SIG-M5 treated with dmso at 0.1 percent for 504 hours (cell line): Measurements from ENCODE around the gene SCYL1.

Experiments
- DNase-seq: peaks from one replicate; lab custom pipeline; 2025; ENCODE audit not compliant: unreplicated experiment; lab: John Stamatoyannopoulos, UW

Gene SCYL1

DNA sequence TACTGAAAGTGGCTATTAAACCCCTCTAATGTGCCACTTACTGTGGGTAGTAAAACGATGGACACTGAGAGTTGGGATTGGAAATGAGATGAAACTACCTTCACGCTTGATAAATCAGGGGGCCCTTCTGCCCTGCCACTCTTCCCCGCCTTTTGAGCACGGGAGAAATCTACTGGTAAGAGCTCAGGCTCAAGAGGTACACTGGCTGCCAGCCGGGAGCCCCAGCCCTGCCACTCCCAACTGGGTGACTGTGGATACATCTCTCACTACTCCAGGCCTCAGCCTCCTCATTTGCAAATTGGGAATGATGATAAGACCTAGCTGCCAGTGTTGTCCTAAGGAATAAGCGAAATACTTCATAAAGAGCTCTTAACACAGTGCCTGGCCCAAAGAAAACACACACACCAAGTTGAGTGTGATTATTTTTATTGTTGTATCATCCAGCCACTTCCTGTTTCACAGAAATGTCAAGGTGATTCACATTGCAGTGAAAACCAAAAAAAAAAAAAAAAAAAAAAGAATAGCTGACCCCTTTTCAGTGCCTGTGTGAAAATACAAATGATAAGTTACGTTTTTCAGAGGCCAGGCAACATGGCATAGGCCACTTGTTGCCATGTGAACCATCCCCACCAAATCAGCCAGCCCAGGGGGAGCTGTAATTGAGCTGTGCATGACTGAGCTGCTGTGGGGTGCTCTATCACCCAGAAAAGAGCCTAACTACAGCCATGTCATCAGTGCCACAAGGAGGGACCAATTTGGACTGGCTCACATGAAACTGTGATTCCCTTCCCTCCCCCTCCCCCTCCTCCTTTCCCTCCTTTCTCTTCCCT is 41.0 kb downstream of the SCYL1 start:
- DNase-seq: no peak

DNA sequence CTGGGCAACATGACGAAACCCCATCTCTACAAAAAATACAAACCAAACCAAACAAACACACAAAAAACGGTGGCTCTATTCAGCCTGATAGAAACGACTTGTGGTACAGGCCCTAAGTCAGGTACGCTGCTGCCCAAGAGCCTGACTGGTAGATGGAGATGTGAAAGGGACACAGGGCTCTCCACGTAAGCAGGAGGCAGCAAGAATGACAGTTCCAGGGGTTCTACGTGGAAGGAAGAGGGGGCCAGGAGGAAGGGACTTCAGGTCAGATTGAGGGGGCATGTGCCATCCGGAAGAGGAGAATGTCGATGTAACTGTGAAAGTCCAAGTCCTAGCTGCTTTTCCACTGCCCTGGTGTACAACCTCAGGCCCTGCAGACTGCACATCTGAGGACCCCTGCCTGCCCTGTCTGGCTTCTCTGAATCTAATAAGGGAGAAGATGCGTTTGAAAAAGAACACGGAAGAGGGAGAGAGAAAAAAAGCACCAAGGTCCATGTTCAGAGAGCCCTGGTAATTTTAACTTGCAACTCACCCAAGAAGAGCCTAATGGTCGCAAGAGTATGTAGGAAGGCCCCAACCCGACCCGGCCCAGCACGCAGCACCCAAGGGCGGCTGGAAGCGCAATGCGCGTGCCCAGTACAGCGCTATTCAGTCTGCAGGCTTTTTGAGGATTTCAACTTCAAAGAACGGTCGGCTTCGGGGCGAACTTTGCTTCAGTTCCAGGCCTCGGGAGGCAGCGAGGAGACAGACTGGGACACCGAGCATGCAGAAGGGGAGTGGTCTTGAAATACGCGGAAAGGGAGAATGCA is 44.5 kb downstream of the SCYL1 start:
- peak; percentile 49 for DNase-seq

DNA sequence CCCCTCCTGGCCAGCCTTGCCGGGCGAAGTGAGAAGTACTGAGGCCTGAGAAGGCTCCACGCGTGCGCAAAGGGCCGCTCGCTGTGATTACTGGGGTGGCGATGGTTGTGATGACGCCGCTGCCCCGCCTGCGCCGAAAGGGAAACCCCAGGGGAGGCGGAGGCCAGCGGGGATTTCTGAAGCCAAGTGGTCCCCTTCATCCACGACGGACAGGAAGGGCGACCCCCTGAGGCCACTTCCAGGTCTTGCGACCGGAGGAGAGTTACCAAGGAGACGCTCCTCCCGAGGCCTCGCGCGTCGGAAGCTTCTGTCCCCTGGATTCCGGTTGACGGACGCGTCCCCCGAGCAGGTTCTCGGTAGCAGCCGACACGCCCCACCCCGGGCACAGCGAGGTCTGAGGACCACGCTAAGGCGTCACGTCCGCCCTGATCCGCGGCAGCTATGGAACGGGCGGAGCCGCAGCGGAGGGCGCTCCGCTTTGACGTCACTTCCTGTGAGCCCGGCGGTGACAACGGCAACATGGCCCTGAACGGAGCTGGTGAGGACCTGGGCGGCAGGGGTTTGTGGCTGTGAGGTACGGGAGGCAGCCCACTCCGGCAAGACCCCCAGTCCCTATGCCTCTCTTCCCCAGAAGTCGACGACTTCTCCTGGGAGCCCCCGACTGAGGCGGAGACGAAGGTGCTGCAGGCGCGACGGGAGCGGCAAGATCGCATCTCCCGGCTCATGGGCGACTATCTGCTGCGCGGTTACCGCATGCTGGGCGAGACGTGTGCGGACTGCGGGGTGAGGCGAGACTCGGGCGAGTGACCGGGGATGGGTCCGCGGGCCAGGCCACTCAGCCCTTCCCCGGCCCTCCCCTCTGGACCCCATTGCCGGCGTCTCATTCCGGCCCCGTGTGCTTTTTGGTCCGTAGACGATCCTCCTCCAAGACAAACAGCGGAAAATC is 45.4 kb downstream of the SCYL1 start, which contains the start of gene ZNRD2:
TSS of gene ZNRD2 (plus strand) at position 505 of the 946 bp plus-strand sequence. CDS start at position 520, 15 bp downstream.
- peak; percentile 99 for DNase-seq

DNA sequence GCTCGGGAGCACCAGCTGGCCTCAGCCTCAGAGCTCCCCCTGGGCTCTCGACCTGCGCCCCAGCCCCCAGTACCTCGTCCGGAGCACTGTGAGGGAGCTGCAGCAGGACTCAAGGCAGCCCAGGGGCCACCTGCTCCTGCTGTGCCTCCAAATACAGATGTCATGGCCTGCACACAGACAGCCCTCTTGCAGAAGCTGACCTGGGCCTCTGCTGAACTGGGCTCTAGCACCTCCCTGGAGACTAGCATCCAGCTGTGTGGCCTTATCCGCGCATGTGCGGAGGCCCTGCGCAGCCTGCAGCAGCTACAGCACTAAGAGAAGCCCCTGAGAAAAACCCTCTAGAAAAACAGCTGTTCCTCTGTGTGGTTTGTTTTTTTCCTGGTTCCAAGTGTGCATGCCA is 46.5 kb downstream of the SCYL1 start:
- DNase-seq: no peak

DNA sequence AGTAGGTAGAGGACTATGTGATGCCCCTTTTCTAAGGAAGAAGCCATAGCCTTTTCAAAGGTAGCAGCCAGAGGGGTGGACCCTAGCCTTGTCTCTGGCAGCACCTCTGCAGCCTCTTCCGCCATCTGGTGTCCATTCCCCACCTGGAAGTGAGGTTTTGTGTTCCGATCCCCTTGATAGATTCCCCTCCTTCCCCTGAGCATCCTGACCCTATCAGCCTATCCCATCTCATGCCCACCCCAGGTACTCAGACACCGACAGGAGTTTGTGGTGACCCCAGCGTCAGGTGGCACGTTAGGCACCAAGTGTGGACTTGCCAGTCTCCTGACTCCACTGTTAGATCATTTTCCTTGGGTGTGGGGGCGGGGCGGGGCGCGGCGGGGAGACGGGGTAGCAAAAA is 47.1 kb downstream of the SCYL1 start:
- peak; percentile 34 for DNase-seq

DNA sequence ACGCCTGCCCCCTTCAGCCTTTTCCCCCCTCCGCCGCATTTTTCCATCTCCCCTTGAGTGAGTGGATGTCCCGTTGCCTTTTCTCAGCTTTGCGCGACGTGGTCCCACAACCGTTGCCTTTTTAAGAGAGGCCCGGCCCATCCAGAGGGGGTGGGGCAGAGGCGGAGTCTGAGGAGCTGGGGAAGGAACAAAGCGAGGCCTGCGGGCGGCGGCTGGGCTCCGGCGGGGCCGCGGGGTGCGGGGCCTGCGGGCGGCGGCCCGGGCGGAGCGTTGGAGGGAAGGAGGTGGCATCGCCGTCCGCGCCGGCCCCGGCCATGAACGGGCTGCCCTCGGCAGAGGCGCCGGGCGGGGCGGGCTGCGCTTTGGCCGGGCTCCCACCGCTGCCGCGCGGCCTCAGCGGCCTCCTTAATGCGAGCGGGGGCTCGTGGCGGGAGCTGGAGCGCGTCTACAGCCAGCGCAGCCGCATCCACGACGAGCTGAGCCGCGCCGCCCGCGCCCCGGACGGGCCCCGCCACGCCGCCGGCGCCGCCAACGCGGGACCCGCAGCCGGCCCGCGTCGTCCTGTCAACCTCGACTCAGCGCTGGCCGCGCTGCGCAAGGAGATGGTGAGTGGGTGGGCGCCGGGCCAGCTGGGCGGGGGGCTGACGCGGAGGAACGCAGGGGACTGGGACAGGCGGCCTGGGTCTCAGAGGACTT is 47.6 kb downstream of the SCYL1 start, which contains the start of gene FAM89B:
TSS of gene FAM89B (plus strand) at position 183 of the 696 bp plus-strand sequence. CDS start at position 315, 132 bp downstream.
- DNase-seq: peak; percentile 78

DNA sequence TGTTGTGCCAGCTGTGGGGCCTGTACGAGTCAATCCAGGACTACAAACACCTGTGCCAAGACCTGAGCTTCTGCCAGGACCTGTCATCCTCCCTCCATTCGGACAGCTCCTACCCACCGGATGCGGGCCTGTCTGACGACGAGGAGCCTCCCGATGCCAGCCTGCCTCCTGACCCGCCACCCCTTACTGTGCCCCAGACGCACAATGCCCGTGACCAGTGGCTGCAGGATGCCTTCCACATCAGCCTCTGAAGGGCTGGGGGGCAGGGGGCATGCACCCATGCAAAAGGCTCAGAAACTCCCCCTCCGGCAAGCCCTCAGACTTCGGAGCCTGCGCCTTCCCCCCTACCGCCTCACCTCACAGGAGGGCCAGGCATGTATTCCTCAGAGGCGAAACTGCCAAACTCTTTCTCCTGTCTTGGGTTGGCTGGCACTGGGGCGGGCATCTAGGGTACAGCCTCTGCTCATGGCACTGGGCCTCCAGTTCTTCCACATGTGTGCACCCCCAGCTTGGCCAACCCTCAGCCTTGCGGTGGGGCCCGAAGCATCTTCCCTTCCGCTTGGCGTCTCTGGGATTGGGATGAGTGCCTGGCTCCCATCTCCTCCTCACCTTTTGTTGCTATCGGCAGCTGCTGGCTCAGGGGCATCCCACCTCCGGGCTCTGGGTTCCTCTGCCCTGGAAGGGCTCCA is 48.7 kb downstream of the SCYL1 start:
- no peak for DNase-seq

DNA sequence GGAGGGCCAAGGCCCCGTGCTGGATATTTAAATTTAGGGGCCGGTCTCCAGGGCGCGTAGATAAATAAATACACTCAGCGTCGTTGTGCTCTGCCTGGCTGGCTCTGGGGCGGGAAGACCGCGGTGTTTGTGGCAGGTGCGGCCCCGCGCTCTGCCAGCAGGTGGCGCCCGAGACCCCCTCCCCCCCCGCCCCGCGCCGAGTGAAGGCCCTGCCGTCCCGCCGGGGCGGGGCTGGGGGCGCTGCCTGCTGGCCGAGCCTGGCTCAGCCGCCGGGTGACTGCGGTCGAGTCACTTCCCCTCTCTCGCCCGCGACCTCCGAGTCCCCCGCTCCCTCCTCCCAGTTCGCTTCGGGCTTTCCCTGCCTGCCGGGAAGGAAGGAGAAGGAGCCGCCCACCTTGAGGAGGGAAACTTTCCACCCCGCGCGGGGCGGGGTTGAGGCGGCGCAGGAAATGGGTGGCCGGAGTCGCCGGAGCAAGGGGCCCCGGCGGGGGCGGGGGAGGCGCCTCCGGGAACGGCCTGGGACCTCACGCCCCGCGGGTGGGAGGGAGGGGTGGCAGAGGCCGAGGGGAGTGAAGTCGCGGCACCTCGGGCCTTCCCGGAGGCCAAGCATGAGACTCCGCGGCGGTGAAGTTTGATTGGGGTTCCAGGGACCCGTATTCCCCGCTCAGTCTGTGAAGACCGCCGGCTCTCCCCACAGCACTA is 49.4 kb downstream of the SCYL1 start:
- DNase-seq: peak; percentile 91

DNA sequence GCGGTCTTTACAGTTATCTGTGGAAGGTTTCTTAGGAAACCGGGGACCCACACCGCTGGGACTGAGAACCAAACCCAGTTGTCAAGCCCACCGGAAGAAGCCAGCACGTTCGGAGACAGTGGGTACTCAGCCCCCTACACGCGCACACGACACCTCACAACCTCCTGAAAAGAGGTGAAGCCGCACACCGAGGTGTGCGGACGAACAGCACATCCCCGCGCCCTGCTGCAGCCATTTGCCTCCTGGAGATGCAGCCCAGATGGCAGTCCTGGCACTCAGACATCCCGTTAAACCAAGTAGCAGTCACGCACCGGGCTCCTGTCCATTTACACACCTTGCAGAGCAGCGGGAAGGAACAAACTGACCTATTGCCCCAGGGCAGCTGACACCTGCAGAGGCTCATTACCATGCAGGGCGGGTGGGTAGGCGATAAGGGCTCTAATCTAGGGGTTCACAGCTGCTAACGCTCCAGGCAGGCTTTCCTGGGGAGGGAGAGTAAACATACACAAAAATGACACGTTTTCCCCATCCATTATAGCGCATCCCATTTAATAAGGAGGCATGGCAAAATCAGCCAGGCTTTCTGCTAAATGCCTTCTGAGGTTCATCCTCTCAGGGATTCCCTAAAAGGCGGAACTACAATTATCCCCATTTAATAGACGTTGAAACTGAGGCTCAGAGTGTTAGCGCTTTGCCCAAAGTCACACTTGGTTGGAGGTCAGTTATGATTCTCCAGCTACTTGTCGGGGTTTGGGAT is 50.1 kb downstream of the SCYL1 start:
- no peak for DNase-seq

DNA sequence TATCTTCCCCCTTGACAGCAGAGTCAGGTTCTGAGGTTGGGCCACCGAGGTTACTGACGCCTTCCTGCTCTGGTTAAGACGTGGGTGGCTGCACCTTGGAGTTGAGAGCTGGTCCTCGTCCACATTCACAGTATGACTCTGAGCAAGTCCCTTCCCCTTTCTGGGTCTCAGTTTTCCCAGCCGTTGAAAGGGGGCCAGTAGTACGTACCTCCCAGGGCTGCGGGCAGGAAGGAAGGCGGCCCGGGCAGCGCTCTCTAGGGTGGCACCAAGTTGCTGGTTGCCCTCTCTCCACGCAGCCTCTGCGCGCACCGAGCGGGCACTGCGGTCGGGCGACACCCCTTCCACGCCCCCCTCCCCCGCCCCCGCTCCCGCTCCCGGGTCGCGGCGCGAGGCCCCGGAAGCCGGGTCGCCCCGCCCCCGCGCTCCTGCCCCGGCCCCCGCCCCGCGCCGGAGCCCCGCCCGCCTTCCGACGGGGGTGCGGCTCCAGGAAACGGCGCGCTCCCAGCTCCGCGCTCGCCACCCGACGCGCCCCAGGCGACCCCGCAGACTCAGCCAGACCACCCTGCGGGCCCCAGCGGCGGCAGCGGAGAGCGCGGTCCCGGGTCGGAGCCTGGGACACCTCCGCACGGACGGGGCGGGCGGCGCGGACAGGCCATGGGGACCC is 50.8 kb downstream of the SCYL1 start, which contains the start of gene EHBP1L1:
TSS of gene EHBP1L1 (plus strand) at position 486 of the 664 bp plus-strand sequence. CDS start 250 bp downstream, outside the sequence.
- peak; percentile 80 for DNase-seq

DNA sequence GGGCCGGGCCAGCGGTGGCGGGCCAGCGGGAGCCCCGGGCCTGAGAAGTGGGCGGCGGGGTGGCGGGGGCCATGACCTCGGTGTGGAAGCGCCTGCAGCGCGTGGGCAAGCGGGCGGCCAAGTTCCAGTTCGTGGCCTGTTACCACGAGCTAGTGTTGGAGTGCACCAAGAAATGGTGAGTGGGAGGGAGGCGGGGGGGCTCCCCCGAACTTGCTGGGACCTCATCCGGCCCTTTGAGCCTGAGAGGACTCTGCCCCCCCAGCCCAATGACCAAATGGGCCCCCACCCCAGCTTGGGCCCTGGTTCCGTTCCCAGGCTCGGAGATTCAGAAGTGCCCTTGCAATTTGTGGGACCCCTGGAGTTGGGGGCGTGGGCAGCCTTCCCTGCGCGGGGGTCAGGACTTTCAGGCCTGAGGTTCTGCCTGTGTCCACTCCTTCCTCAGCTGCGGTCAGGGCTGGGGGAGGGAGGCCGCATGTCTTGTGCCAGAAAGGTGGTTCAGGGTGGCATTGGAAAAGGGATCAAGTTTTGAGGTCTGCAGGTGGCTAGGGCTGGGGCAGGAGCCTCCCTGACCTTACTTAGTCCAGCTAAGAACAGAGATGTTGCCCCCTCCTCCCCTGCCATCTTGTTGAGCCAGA is 51.5 kb downstream of the SCYL1 start:
- no peak for DNase-seq

DNA sequence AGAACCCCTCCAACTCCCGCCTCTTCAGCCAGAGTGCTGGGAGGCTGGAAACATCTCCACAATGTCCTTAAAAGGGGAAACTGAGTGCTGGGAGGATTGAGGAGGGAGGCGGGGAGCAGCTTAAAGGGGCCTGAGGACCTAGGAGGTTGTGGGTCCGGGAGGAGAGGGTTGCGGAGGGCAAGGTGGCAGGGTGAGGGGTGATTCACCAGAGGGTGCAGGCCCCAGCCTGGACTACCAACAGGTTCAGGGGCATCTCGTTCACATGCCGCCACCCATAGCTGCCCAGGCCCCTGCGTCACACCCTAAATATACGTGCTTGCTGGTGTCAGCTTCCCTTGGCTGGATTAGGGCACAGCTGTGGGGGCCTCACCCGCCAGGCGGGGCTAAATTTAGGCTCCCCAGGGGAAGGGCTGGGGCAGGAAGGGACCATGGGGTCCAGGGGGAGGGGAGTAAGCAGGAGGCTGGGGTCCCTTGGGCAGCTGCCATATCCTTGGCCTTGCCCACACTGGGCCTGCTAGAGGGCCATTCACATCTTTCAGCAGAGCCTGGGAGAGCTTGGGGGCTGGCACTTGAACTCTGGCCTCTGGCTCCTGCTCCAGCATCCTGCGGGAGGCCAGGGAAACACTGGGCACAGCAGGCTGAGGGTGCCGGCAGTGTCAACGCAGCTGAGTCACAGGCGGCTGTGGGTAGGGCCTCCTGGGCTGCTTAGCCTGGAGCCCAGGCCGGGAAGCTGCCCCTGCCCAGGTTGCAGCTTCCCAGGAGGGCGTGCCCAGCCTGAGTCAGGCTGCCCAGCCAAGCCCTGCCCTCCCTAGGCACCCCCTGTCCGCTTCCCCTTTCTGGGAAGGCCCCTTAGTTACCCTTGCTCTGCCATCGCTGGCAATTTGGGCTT is 52.2 kb downstream of the SCYL1 start:
- peak; percentile 78 for DNase-seq

DNA sequence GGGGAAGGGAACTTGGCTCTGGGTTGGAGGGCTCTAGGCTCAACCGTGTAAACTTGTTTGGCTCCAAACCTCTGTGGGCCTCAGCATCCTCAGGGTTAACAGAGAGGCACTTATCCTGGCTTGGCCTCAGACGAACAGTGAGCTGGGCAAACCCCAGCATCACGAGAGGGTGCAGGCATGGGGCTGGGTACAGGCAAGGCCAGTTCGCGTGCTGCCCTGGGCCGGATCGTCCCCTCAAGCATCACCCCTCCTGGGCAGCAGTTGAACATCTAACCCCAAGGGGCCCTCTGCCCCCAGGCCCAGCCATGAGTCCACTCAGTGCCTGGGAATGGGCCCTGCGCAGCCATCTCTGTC is 52.9 kb downstream of the SCYL1 start:
- no peak for DNase-seq

DNA sequence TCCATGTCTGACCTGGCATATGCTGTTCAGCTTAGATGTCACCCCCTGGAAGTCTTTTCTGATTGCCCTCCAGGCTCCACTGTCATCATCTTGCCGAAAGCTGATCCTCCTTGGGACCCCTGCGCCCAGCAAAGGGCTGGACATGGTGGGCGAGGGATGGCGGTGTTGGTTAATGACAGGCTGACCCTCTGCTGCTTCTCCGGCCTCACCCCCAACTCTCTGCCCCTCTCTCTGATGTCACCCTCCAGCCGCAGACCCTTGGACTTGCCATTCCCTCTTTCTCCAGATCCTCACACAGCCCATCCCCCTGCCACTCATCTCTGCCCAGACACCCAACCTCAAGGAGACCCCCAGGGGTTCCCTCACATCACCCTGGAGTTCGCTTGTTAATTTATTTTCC is 53.3 kb downstream of the SCYL1 start:
- no peak for DNase-seq

DNA sequence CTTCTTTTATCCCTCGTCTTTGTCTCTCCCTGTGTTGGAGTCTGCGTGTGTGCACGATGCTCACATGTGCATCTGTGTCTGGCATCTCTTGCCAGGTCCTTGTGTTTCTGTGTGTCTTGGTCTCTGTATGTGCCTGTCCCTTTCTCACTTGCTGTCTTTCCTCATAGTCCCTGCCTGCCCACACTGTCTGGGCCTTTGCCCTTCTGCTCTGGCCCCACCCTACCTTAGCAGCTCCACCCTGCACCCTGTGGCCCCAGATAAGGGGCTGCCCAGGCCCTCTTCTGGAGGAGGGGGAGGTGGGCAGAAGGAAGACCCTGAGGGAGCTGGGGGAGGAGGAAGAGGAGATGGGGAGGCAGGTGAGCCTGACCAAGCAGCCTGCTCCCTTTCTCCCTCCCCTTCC is 53.8 kb downstream of the SCYL1 start:
- DNase-seq: no peak

DNA sequence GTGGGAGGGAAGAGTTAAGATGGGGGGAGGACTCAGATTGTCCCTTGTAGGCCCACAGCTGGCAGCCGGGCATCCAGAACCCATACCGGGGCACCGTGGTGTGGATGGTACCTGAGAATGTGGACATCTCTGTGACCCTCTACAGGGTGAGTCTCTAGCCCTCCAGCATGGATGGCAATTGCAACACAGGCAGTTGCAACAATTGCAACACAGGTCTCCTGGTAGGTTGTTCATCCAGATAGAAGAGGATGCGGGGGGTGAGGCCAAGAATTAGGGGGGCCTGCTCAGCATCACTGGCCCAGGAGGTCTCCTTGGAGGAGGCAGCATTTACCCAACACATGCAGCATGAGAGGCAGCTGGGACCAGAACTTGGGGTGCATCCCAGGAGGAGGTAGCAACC is 54.4 kb downstream of the SCYL1 start:
- peak; percentile 18 for DNase-seq
